Bronchial epithelial cell (primary cell): ENCODE results near the gene PARVB. TPM values are rescaled to one million over a fixed set of nuclear protein-coding genes. Genes with fewer than 3 reads are reported as not detected.

Experiments used
- DNase-seq: peaks from one replicate; pipeline ENCODE4 v3.0.0-alpha.2; 2010; ENCODE audit warnings: low read depth
- FAIRE-seq: peaks from 2 replicates; lab custom pipeline; 2011; peaks lifted over from hg19 to GRCh38; lab: Jason Lieb, UNC
- H3K27me3 ChIP-seq: 2 replicates; pipeline ENCODE4 v1.5.1; 2011; ENCODE audit warnings: low read length; ENCODE audit not compliant: control insufficient read depth, insufficient read depth
- H3K36me3 ChIP-seq: 2 replicates; pipeline ENCODE4 v1.5.1; 2011; ENCODE audit warnings: low read length; ENCODE audit not compliant: control insufficient read depth, insufficient read depth
- H3K4me3 ChIP-seq: 2 replicates; pipeline ENCODE4 v1.5.1; 2011; ENCODE audit warnings: mild to moderate bottlenecking, low read depth, low read length, control low read depth
- CTCF ChIP-seq: IDR thresholded peaks from 2 replicates; pipeline ENCODE4 v1.5.1; 2011; ENCODE audit warnings: mild to moderate bottlenecking, moderate library complexity, low read length, control low read depth, inconsistent platforms; ENCODE audit not compliant: insufficient read depth, severe bottlenecking
- total RNA-seq: library from RNA; depleted of rRNA; stranded (reverse); fragments of >200 nt; gene quantifications from 2 replicates; pipeline ENCODE4 v1.2.1, GENCODE V29; 2014

The PARVB gene
- total RNA-seq, 1 donor from 2014 or later: 3.4 TPM

GRCh38 chr22:44018594-44018993 lies 5.5 kb upstream of the PARVB start:
- no peaks in the 10 kb centered on the region for H3K27me3 ChIP-seq
- no peak for DNase-seq
- no peaks in the 10 kb centered on the region for H3K36me3 ChIP-seq
- no peak for FAIRE-seq
- TF ChIP-seq CTCF: no peak
- no peak overlapping the region for H3K4me3 ChIP-seq

DNA sequence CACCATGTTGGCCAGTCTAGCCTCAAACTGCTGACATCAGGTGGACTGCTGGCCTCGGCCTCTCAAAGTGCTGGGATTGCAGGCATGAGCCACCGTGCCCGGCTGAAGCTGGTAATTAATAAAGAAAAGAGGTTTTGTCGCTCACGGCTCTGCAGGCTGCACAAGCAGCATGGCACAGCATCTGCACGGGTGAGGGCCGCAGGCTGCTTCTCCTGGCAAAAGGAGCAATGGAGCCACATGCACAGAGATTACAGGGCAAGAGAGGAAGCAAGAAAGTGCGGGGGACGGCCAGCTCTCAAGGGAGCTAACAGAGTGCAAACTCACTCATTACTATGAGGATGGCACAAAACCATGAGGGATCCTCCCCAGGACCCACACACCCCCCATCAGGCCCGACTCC lies 4.7 kb upstream of the PARVB start:
- no peak overlapping the region for H3K4me3 ChIP-seq
- H3K36me3 ChIP-seq: no peaks in the 10 kb centered on the region
- DNase-seq (no peak), FAIRE-seq (no peak)
- no peaks in the 10 kb centered on the region for H3K27me3 ChIP-seq
- TF ChIP-seq CTCF: no peak

DNA sequence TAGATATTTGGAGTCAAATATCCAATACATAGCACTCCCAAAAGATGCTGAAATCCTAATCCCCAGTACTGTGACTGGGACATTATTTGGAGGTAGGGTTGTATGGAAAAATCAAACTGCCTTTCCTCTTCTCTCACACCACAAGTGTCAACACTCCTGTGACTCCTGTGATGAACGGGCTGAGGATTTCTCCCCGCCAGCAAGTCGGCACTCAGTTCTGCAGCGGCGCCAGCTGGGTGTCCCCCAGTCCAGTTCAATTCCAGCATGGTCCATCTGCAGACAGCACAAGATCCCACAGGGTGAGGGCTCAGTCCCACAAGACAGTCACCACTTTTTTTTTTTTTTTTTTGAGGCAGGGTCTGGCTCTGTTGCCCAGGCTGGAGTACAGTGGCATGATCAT lies 4.3 kb upstream of the PARVB start:
- DNase-seq (no peak), FAIRE-seq (no peak)
- Histone ChIP-seq H3K4me3 (no peak overlapping the region), H3K27me3 (no peaks in the 10 kb centered on the region), H3K36me3 (no peaks in the 10 kb centered on the region)
- TF ChIP-seq CTCF: no peak

DNA sequence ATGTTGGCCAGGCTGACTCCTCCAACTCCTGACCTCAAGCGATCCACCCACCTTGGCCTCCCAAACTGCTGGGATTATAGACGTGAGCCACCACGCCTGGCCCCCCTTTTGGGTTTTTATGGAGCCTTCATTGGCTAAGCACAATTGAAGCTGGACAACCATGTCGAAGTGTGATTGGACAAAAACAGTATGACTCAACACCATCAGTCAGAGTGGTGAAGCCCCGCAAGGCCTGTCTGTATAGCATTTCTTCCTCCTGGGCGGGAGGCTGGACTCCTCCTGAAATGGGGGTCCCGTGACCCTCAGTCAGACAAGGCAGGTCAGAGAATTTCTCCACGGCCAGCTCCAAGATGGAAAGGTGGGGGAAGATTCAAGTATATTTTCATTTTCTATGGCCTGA lies 3.1 kb upstream of the PARVB start:
- no peak for TF ChIP-seq CTCF

DNA sequence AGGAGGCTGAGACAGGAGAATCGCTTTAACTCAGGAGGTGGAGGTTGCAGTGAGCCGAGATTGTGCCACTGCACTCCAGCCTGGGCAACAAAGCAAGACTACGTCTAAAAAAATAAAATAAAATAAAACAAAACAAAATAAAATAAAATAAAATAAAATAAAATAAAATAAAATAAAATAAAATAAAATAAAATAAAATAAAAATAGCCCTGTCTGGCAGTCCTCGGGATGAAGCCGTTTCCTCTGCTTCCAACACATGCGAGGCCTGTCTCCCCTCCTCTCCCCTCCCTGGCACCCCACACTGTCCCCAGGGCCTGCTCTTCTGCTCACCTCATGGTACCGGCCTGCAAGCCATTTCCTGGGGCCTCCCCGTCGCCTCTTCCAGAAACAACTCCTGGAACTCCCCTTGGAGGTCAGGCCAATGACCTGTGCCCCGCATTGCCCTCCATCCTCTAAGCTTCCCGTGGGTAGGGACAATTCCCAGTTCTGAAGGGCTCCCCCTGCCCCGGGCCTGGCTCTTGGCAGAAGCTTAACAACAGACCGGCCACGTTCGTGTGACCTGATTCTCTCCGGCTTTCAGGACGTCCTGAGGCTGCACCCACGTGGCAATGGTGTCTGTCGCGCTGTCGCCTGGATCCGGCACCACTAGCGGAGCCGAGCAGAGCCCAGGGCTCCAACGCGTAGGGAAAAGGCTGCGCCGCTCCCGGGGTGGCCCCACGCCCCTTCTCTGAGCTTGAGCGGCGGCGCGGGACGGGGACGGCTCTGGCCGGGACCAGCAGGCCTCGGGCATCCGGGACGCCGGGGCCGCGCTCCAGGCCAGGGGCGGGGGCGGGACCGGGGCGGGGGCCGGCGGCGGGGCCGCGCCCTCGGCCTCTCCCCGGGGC lies 456 bp upstream of the PARVB start:
- DNase-seq (no peak), FAIRE-seq (no peak)
- H3K4me3 ChIP-seq: peak overlapping the region; percentile 54
- no peaks in the 10 kb centered on the region for H3K27me3 ChIP-seq
- H3K36me3 ChIP-seq: no peaks in the 10 kb centered on the region
- TF ChIP-seq CTCF: no peak

More for the DNA sequence above, 3.1 kb upstream of the PARVB start:
- DNase-seq: peak; percentile 11
- Histone ChIP-seq H3K36me3 (no peaks in the 10 kb centered on the region), H3K27me3 (no peaks in the 10 kb centered on the region), H3K4me3 (no peak overlapping the region)
- no peak for FAIRE-seq
